Suppressor macrophage treated with lipopolysaccharide for 1 hour (primary cell): ENCODE measurements around the gene LIPC.

Source experiments
- DNase-seq, 3 donors: peaks; one replicate each; pipeline ENCODE4 v3.0.0-alpha.2; 2020 to 2022

LIPC gene

GRCh38 chr15:58541410-58542087 is 109.8 kb downstream of the LIPC start:
- DNase-seq, result no peak

- DNase-seq, result peak in 2 of 3 donors; percentile 42 to 47
Measured at GRCh38 chr15:58543664-58544335, 112.0 kb downstream of the LIPC start.

GRCh38 chr15:58544756-58545155 is 113.0 kb downstream of the LIPC start:
- DNase-seq, result no peak

GRCh38 chr15:58545307-58546065 is 113.7 kb downstream of the LIPC start:
- no peak for DNase-seq

GRCh38 chr15:58546066-58546591 is 114.3 kb downstream of the LIPC start:
- no peak for DNase-seq

GRCh38 chr15:58546635-58547627 is 115.1 kb downstream of the LIPC start:
- no peak for DNase-seq

GRCh38 chr15:58547628-58548307 is 116.0 kb downstream of the LIPC start:
- no peak for DNase-seq

GRCh38 chr15:58548308-58549012 is 116.7 kb downstream of the LIPC start:
- no peak for DNase-seq

- no peak for DNase-seq
Measured at GRCh38 chr15:58549013-58549784, 117.4 kb downstream of the LIPC start.

- DNase-seq, result no peak
Measured at GRCh38 chr15:58549785-58550074, 117.9 kb downstream of the LIPC start.

- no peak for DNase-seq
Measured at GRCh38 chr15:58551084-58551763, 119.4 kb downstream of the LIPC start.

GRCh38 chr15:58551764-58552504 is 120.1 kb downstream of the LIPC start:
- peak; percentile 41 to 56 (median 48) for DNase-seq

GRCh38 chr15:58552505-58553364 is 120.9 kb downstream of the LIPC start:
- no peak for DNase-seq

GRCh38 chr15:58553365-58553918 is 121.7 kb downstream of the LIPC start:
- DNase-seq, result no peak

GRCh38 chr15:58554758-58555157 is 123.0 kb downstream of the LIPC start:
- no peak for DNase-seq

GRCh38 chr15:58555162-58556027 is 123.6 kb downstream of the LIPC start:
- DNase-seq, result peak in 1 of 3 donors; percentile 31

GRCh38 chr15:58556028-58556361 is 124.2 kb downstream of the LIPC start:
- no peak for DNase-seq
